ENCODE results near the gene ATP6V1F. TPM values are rescaled to one million over a fixed set of nuclear protein-coding genes. Genes with fewer than 3 reads are reported as not detected.
A peak's percentile ranks its signal among the peaks of the same experiment; 100 is the strongest.

Gene ATP6V1F
- polyA plus RNA-seq, 1 donor (not counting 4 experiments of a cell fraction or from before 2014, with no cell fraction given), result 263 TPM

DNA sequence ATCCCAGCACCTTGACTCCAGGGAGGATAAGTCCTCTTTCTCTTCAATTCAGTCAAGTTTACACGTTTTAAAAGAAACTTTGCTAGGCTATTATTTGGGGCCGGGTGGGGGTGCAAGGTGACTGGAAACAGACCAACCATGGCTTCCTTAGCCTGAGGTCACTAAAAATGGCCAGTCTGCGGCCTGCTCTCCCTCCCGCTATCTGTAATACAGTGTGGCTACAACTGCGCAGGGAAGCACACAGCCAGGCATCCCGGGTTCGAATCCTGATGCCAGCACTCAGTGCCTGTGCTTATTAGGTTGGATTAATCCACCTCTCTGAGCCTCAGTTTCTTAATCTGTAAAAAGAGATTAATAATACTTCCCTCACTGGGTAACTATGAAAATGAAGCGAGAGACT lies 19.5 kb downstream of the ATP6V1F start:
- DNase-seq (ENCODE audit: low read depth, low spot score) (no peak), FAIRE-seq (no peak)
- Histone ChIP-seq H4K20me1 (ENCODE audit: control insufficient read depth, extremely low read depth, insufficient read depth, low read length) (no peaks in the 10 kb centered on the region), H3K9me1 (ENCODE audit: control insufficient read depth, extremely low read depth, insufficient read depth, low read length) (no peaks in the 10 kb centered on the region), H3K4me1 (ENCODE audit: control insufficient read depth, extremely low read depth, insufficient read depth, low read length) (no peaks in the 10 kb centered on the region), H3K9ac (ENCODE audit: control insufficient read depth, extremely low read depth, insufficient read depth, low read length) (no peak overlapping the region), H2AFZ (ENCODE audit: control insufficient read depth, low read length) (no peak overlapping the region), H3K4me2 (ENCODE audit: control insufficient read depth, extremely low read depth, insufficient read depth, low read depth, low read length) (no peak overlapping the region), H3K36me3 (ENCODE audit: control insufficient read depth in 2 of 2, extremely low read depth in 1 of 2, insufficient read depth in 2 of 2, low read length in 2 of 2) (no peaks in the 10 kb centered on the region), H3K4me3 (ENCODE audit: control insufficient read depth in 2 of 3, extremely low read depth in 1 of 3, insufficient read depth in 2 of 3, low read depth in 1 of 3, low read length in 3 of 3) (no peak overlapping the region), H3K79me2 (ENCODE audit: control insufficient read depth, insufficient read depth, low read length) (no peaks in the 10 kb centered on the region), H3K27me3 (ENCODE audit: control insufficient read depth, extremely low read depth, insufficient read depth, low read length) (no peaks in the 10 kb centered on the region), H3K9me3 (ENCODE audit: control insufficient read depth, low read depth, low read length) (no peaks in the 10 kb centered on the region), H3K27ac (ENCODE audit: control insufficient read depth, insufficient read depth, low read length) (no peak overlapping the region)
- TF ChIP-seq, protein P1, sequence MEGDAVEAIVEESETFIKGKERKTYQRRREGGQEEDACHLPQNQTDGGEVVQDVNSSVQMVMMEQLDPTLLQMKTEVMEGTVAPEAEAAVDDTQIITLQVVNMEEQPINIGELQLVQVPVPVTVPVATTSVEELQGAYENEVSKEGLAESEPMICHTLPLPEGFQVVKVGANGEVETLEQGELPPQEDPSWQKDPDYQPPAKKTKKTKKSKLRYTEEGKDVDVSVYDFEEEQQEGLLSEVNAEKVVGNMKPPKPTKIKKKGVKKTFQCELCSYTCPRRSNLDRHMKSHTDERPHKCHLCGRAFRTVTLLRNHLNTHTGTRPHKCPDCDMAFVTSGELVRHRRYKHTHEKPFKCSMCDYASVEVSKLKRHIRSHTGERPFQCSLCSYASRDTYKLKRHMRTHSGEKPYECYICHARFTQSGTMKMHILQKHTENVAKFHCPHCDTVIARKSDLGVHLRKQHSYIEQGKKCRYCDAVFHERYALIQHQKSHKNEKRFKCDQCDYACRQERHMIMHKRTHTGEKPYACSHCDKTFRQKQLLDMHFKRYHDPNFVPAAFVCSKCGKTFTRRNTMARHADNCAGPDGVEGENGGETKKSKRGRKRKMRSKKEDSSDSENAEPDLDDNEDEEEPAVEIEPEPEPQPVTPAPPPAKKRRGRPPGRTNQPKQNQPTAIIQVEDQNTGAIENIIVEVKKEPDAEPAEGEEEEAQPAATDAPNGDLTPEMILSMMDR (optimal IDR thresholded peaks at IDR 0.05 in 1 of 3, IDR thresholded peaks at IDR 0.05 in 1 of 3, conservative IDR thresholded peaks at IDR 0.05 in 1 of 3; ENCODE audit: extremely low read depth in 1 of 3, insufficient read depth in 2 of 3, low read length in 3 of 3), result no peak
- TF ChIP-seq EZH2 (IDR thresholded peaks at IDR 0.05; ENCODE audit: low read length), result no peak
- dilution Hi-C loops (cut with MboI; ENCODE audit: extremely low pct_ligation_motif_present, low sequenced_read_pairs), result no loop called here

DNA sequence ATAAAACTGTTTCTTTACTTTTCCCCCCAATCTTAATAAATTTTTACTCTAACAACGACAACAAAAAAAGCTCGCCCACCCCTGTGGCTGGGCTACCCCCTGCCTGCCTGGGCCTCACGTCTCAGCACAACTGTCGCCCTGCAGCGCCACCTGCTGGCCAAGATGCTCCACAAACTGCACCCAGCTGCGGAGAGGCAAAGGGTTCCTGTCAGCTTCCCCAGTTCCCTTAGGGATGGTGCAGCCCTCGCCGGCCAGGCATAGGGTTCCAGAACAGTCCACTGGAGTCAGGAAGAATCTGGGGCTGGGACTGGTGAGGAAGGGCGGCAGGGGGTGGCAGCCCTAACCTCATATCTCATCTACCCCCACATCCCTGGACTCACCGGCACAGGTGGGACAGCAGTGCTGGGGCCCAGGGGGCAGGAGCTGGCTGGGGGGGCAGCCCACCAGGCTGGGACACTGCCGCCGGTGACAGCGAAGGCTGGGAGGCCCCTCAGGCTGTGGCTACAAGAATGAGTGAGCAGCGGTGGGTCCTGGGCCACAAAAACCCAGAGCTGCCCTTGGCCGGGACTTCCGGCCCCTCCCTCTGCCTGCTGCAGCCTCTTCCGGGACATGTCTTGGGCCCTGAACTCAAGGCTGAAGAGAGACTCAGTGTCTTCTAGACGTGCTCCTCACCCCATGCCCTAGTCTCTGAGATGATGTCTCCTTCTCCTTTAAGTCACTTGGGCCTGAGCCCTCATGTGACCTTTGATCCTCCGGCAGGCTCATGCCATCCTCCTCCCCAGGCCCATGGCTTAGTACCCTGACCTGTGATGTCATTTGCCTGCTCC lies 21.2 kb downstream of the ATP6V1F start:
- no peak for TF ChIP-seq EZH2 (IDR thresholded peaks at IDR 0.05; ENCODE audit: low read length)
- TF ChIP-seq, protein P1 (optimal IDR thresholded peaks at IDR 0.05 in 1 of 3, IDR thresholded peaks at IDR 0.05 in 1 of 3, conservative IDR thresholded peaks at IDR 0.05 in 1 of 3; ENCODE audit: extremely low read depth in 1 of 3, insufficient read depth in 2 of 3, low read length in 3 of 3), result peak; percentile 87 to 96 (median 93)
- H3K4me1 ChIP-seq (ENCODE audit: control insufficient read depth, extremely low read depth, insufficient read depth, low read length), result peaks cover 2% of the 10 kb centered on the region
- H3K4me2 ChIP-seq (ENCODE audit: control insufficient read depth, extremely low read depth, insufficient read depth, low read depth, low read length), result no peak overlapping the region
- dilution Hi-C loops (cut with MboI; ENCODE audit: extremely low pct_ligation_motif_present, low sequenced_read_pairs), result no loop called here
- H3K9me1 ChIP-seq (ENCODE audit: control insufficient read depth, extremely low read depth, insufficient read depth, low read length), result no peaks in the 10 kb centered on the region
- no peak overlapping the region for H3K27ac ChIP-seq (ENCODE audit: control insufficient read depth, insufficient read depth, low read length)
- H4K20me1 ChIP-seq (ENCODE audit: control insufficient read depth, extremely low read depth, insufficient read depth, low read length), result no peaks in the 10 kb centered on the region
- no peaks in the 10 kb centered on the region for H3K36me3 ChIP-seq (ENCODE audit: control insufficient read depth in 2 of 2, extremely low read depth in 1 of 2, insufficient read depth in 2 of 2, low read length in 2 of 2)
- FAIRE-seq, result no peak
- H3K9ac ChIP-seq (ENCODE audit: control insufficient read depth, extremely low read depth, insufficient read depth, low read length), result no peak overlapping the region
- no peaks in the 10 kb centered on the region for H3K27me3 ChIP-seq (ENCODE audit: control insufficient read depth, extremely low read depth, insufficient read depth, low read length)
- no peak overlapping the region for H2AFZ ChIP-seq (ENCODE audit: control insufficient read depth, low read length)
- DNase-seq (ENCODE audit: low read depth, low spot score), result no peak
- no peaks in the 10 kb centered on the region for H3K79me2 ChIP-seq (ENCODE audit: control insufficient read depth, insufficient read depth, low read length)
- no peak overlapping the region for H3K4me3 ChIP-seq (ENCODE audit: control insufficient read depth in 2 of 3, extremely low read depth in 1 of 3, insufficient read depth in 2 of 3, low read depth in 1 of 3, low read length in 3 of 3)
- peaks cover 2% of the 10 kb centered on the region for H3K9me3 ChIP-seq (ENCODE audit: control insufficient read depth, low read depth, low read length)
